ENCODE results near the gene FER. TPM values are rescaled to one million over a fixed set of nuclear protein-coding genes. Genes with fewer than 3 reads are reported as not detected.
A peak's percentile ranks its signal among the peaks of the same experiment; 100 is the strongest.

Gene FER
- total and polyA plus RNA-seq, 7 donors, result 1.2 to 36.7 (median 24.2) TPM

DNA sequence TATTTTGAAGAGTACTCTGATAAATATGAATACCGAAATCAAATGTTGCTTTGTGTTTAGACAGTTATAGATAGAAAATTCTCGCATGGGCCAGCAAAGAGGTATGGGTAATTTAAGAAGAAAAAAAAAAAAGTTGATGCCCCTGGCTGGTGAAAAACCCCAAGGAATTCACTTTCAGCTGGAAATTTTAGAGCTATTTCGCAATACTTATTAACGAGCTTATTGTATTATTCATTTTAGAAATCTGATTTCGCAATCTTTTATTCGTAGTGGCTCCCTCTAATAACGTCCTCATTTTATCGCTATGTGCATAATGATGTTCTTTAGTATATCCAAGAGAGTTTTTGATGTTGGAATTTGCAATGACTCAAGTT lies 18.5 kb upstream of the FER start:
- H3K27me3 ChIP-seq, result no peaks in the 10 kb centered on the region
- no peaks in the 10 kb centered on the region for H3K36me3 ChIP-seq
- no peak overlapping the region for H3K4me3 ChIP-seq
- peaks cover 0 to 19% (median 4%) of the 10 kb centered on the region in 4 donors for H3K4me1 ChIP-seq
- TF ChIP-seq, protein P1, sequence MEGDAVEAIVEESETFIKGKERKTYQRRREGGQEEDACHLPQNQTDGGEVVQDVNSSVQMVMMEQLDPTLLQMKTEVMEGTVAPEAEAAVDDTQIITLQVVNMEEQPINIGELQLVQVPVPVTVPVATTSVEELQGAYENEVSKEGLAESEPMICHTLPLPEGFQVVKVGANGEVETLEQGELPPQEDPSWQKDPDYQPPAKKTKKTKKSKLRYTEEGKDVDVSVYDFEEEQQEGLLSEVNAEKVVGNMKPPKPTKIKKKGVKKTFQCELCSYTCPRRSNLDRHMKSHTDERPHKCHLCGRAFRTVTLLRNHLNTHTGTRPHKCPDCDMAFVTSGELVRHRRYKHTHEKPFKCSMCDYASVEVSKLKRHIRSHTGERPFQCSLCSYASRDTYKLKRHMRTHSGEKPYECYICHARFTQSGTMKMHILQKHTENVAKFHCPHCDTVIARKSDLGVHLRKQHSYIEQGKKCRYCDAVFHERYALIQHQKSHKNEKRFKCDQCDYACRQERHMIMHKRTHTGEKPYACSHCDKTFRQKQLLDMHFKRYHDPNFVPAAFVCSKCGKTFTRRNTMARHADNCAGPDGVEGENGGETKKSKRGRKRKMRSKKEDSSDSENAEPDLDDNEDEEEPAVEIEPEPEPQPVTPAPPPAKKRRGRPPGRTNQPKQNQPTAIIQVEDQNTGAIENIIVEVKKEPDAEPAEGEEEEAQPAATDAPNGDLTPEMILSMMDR (IDR thresholded peaks at IDR 0.05), result no peak
- TF ChIP-seq POLR2A (IDR thresholded peaks at IDR 0.05) (no peak), EP300 (IDR thresholded peaks at IDR 0.05) (no peak), POLR2AphosphoS5 (IDR thresholded peaks at IDR 0.05) (no peak)
- WGBS, 2 donors, result 85 to 90% methylated on average over 8 of the region's 8 CpGs
- no peak for DNase-seq
- H3K27ac ChIP-seq, result peak overlapping the region in 2 of 4 donors; percentile 88 to 91
- H3K9me3 ChIP-seq, result no peaks in the 10 kb centered on the region
- intact Hi-C loops (cut with DNase I), result loop anchor here (5.0 kb wide), 1 partner anchor 958 kb away; the partner anchor contains the start of gene MAN2A1

DNA sequence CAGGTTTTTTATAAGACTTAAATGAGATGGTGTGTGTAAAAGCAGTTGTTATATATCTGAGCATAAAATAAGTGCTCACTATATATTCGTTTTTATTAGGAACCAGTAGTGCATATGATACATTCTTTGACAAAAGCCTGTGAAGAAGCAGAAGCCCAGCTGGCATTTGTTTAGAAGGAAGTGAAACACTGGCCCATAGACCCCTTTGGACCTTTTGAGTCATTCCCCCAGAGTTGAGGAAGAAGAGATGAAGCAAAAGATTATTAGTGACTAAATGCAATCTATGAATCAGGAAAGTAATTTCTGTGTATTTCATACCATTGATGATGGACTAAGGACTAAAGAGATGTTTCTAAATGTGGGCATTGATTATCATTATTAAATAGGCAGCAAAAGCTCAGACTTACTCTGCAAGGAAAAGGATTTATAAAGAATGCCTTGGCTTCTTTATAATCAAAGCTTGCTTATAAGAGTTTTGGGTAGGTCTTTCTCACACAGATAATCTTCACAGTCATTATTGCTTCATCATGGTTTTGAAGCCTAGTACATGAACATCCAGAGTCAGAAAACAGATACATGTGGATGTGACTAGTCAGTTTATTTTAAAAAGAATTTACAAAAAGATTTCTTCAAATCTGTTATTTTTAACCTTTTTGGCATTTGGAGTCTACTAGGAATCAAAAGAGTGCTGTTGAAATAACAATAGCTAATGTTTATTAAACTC lies 16.9 kb upstream of the FER start:
- no peak for DNase-seq
- Histone ChIP-seq H3K9me3 (no peaks in the 10 kb centered on the region), H3K4me1 (peaks cover 0 to 19% (median 4%) of the 10 kb centered on the region in 4 donors), H3K27me3 (no peaks in the 10 kb centered on the region), H3K27ac (no peak overlapping the region), H3K36me3 (no peaks in the 10 kb centered on the region), H3K4me3 (no peak overlapping the region)
- no peak for TF ChIP-seq POLR2A (IDR thresholded peaks at IDR 0.05)
- intact Hi-C loops (cut with DNase I), result no loop called here
- 60 to 79% methylated on average over 1 of the region's 1 CpG for WGBS, 2 donors

DNA sequence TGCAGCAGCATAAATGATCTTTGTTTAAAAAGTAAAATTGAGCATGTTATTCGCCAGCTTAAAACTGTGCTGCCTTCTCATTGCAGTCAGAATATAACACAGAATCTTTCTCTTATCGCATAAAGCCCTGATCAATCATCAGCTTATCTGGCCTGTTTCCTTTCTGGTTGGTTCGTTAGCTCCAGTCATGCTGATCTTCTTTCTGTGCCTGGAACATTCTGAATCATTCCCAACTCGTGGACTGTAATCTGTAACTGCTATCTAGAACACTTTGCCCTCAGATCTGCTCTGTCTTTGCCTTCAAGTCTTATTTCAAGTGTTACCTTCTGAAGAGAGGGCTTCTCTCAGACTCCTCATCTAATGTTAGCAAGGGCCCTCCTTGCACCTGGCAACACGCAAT lies 11.9 kb upstream of the FER start:
- Histone ChIP-seq H3K36me3 (no peaks in the 10 kb centered on the region), H3K4me1 (peaks cover 0 to 23% (median 13%) of the 10 kb centered on the region in 4 donors), H3K27me3 (no peaks in the 10 kb centered on the region), H3K4me3 (no peak overlapping the region), H3K27ac (no peak overlapping the region), H3K9me3 (no peaks in the 10 kb centered on the region)
- TF ChIP-seq POLR2AphosphoS5 (IDR thresholded peaks at IDR 0.05) (no peak), POLR2A (IDR thresholded peaks at IDR 0.05) (no peak), EP300 (IDR thresholded peaks at IDR 0.05) (no peak)
- TF ChIP-seq, protein P1 (IDR thresholded peaks at IDR 0.05), result no peak
- intact Hi-C loops (cut with DNase I), result no loop called here
- WGBS, 2 donors, result 70 to 80% methylated on average over 5 of the region's 5 CpGs
- DNase-seq, result no peak

DNA sequence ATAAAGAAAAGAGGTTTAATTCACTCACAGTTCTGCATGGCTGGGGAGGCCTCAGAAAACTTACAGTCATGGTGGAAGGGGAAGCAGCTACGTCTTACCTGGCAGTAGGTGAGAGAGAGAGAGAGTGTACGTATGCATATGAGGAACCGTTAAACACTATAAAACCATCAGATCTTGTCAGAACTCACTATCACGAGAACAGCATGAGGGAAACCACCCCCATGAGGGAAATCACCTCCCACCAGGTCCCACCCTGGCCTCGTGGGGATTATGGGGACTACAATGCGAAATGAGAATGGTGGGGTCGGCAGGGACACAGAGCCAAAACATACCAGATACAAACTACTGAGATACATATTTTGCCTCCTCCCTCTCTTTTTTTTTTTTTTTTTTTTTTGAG lies 10.8 kb upstream of the FER start:
- WGBS, 2 donors, result 60 to 79% methylated on average over 7 of the region's 7 CpGs
- intact Hi-C loops (cut with DNase I), result no loop called here
- no peak for TF ChIP-seq POLR2AphosphoS5 (IDR thresholded peaks at IDR 0.05)
- TF ChIP-seq POLR2A (IDR thresholded peaks at IDR 0.05), result no peak
- TF ChIP-seq, protein P1 (IDR thresholded peaks at IDR 0.05), result no peak
- TF ChIP-seq EP300 (IDR thresholded peaks at IDR 0.05), result no peak

DNA sequence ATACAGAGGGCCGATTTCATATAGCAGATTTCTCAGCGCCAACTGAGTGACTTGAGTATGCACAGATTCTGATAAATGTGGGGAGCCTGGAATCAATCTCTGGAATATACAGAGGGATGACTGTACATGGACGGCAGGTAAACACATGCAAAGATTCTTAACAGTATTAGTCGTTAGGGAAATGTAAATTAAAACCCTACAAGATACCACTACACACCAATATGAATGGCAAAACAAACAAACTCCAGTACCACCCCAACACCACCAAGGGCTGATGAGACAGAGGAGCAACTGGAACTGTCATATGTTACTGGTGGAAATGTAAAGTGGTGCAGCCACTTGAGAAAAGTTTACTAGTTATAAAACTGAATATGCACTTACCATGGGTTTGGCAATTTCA lies 8.3 kb upstream of the FER start:
- H3K27me3 ChIP-seq, result no peaks in the 10 kb centered on the region

More for the DNA sequence above, 10.8 kb upstream of the FER start:
- Histone ChIP-seq H3K27me3 (no peaks in the 10 kb centered on the region), H3K9me3 (no peaks in the 10 kb centered on the region), H3K27ac (no peak overlapping the region), H3K4me3 (no peak overlapping the region), H3K4me1 (peaks cover 0 to 23% (median 13%) of the 10 kb centered on the region in 4 donors), H3K36me3 (no peaks in the 10 kb centered on the region)
- no peak for DNase-seq

More for the DNA sequence above, 8.3 kb upstream of the FER start:
- peak overlapping the region in 2 of 4 donors; percentile 45 to 64 for H3K27ac ChIP-seq
- no peak for TF ChIP-seq POLR2AphosphoS5 (IDR thresholded peaks at IDR 0.05)
- no peak for TF ChIP-seq POLR2A (IDR thresholded peaks at IDR 0.05)
- TF ChIP-seq, protein P1 (IDR thresholded peaks at IDR 0.05), result no peak
- TF ChIP-seq EP300 (IDR thresholded peaks at IDR 0.05), result no peak
- DNase-seq, result no peak
- H3K4me1 ChIP-seq, result peaks cover 0 to 23% (median 13%) of the 10 kb centered on the region in 4 donors
- H3K4me3 ChIP-seq, result no peak overlapping the region
- H3K9me3 ChIP-seq, result no peaks in the 10 kb centered on the region
- WGBS, 2 donors, result 83 to 87% methylated on average over 4 of the region's 4 CpGs
- intact Hi-C loops (cut with DNase I), result no loop called here
- no peaks in the 10 kb centered on the region for H3K36me3 ChIP-seq
